Uterus (tissue), 2 donors: ENCODE measurements around the gene ITIH5.

Source experiments
- CTCF ChIP-seq, 4 experiments: fragments of 200-600 bp in 2 of 4; fragments of 450-650 bp in 2 of 4; sonication (generic) in 2 of 4; IDR thresholded peaks; one replicate each; pipeline ENCODE4 v1.5.1; 2016 to 2019; ENCODE audit warnings: antibody characterized with exemption in 4 of 4, mild to moderate bottlenecking in 2 of 4, moderate library complexity in 1 of 4
- POLR2A ChIP-seq, 2 donors: fragments of 450-650 bp; IDR thresholded peaks; one replicate each; pipeline ENCODE4 v1.6.1; 2016; ENCODE audit warnings: antibody characterized with exemption in 2 of 2, mild to moderate bottlenecking in 1 of 2, moderate library complexity in 1 of 2

GRCh38 chr10:7515439-7515838, 151.3 kb downstream of the ITIH5 start:
- TF ChIP-seq CTCF (IDR thresholded peaks at IDR 0.05) = no peak
- TF ChIP-seq POLR2A (IDR thresholded peaks at IDR 0.05) = no peak
